KG1 (cell line): ENCODE data around the gene TPI1.
"Not testable (repeated sequence)": the region's sequence is repeated elsewhere in the genome, so short reads cannot be mapped to it uniquely, and the experiment has no call there.

Source experiments
- DNase-seq: peaks from one replicate; lab custom pipeline; 2025; lab: John Stamatoyannopoulos, UW

Gene TPI1

GRCh38 chr12:6869049-6870021, 2.0 kb downstream of the TPI1 start:
- peak; percentile 45 for DNase-seq

DNA sequence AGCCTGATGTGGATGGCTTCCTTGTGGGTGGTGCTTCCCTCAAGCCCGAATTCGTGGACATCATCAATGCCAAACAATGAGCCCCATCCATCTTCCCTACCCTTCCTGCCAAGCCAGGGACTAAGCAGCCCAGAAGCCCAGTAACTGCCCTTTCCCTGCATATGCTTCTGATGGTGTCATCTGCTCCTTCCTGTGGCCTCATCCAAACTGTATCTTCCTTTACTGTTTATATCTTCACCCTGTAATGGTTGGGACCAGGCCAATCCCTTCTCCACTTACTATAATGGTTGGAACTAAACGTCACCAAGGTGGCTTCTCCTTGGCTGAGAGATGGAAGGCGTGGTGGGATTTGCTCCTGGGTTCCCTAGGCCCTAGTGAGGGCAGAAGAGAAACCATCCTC, 3.0 kb downstream of the TPI1 start:
- not testable (repeated sequence) for DNase-seq

DNA sequence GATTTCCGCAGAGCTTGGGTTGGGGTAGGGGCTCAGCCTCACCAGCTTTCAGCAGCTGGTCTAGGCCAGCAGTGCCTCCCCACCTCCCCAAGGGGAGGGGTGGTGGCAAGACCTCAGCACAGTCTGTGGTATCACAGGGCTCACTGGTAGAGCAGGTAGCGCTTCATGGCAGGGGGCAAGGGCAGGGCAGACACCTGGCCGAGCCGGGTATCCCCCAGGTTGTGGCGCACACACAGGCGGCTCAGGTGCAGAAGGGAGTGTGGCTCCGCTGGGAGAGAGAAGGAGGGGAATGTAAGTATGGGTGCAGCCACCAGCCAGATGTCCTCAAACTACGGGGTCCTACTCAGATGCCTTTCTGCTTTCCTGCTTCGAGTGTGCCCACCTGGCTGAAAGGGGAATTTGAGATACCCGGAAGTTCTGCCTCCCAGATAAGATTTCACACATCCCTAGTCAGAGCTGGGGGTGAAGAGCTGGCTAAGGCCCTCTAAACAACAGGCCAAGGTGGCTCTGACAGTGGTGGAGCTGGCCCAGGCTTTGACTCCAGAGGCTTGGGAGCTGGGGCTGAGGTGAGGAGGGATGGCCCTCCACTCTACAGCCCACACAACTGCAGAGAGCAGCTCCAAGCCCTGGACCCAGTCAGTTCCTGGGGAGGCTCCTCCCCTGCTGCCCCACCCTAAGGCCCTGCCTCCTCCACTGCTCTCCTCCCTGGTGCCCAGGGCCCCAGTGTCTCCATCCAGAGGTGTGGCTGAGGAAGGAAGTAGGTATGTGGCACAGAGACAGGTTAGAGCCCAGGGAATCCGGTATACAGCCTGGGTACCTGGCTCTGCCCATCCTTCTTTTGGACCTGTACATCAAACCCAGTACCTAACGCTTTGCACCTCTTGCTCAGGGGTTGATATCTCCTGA, 4.0 kb downstream of the TPI1 start:
- DNase-seq: no peak

DNA sequence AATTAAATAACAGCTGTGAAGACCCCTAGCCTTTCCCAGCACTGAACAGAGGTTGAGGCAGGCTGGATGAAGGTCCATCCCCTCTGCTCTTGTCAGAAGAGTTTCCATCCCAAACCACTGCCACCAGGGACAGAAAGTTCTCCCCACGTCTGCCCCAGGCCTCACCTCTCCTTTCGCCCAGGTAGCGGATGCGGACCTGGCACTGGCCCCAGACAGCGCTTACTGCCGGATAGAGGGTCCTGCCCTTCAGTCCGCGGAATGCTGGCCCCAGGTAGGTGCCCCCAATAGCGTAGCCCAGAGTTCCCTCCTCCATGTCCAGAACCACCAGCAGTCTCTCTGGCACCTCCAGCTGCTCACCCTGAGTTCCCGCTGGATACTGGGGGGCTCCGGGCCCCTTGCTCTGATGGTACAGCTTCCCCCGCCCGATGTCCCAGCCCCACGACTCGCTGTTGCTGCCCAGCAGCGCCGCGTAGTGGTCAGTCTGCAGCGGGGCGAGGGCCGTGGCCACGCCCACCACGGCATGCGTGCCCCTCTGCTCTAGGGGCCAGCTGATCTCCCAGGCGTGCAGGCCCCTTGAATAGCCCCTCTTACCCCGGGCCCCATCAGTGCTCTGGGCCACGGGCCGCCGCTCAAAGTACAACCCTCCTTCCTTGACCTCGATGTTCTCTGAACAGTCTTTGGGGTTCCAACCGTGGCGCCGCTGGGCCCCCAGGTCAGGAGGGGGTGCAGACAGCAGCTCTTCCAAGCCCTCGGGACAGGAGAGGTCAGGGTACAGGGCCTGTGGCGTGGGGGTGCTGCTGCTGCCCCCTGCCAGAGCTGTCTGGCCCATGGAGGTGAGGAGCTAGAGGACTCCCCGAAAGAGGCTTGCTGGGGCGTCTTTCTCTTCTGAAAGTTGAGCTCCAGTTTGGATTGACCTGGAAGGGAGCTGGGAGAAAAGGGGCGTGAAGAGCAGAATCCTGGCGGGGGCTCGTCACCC, 5.0 kb downstream of the TPI1 start:
- DNase-seq: peak; percentile 49

GRCh38 chr12:6873094-6874014, 6.0 kb downstream of the TPI1 start, which contains the start of gene SPSB2:
TSS of gene SPSB2 (minus strand) at chr12:6873303. CDS start at chr12:6872901, 402 bp downstream.
- peak; percentile 93 for DNase-seq

DNA sequence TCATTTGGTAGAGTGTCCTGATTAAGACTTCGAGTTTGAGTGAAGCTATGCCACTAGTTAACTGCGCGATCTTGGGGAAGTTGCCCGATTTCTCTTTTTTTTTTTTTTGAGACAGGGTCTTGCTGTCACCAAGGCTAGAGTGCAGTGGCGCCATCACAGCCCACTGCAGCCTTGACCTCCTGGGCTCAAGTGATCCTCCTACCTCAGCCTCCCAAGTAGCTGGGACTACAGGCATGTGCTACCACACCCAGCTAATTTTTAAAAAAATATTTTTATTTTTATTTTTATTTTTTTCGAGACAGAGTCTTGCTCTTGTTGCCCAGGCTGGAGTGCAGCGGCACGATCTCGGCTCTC, 6.7 kb downstream of the TPI1 start:
- not testable (repeated sequence) for DNase-seq

GRCh38 chr12:6879824-6880223, 12.5 kb downstream of the TPI1 start:
- not testable (repeated sequence) for DNase-seq

- no peak for DNase-seq
These were observed 15.9 kb downstream of the TPI1 start for GRCh38 chr12:6883252-6883651.

DNA sequence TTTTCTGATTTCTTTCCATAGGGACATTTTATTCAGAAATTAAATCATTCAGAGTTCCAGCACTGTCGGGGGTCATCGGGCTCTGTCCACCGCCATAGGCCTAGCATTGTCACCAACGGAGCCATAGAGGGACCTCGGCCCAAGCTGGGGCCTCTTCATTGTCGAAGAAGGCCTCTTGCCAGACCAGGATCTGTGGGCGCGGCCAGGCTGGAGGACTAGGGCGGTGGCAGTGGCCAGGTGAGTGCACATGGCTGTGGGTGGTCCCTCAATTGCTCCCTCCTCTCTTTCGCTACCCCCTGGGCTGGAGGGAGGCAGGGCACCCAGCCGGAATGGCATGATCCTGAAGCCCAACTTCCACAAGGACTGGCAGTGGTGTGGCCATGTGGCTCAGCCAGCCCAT, 16.4 kb downstream of the TPI1 start:
- DNase-seq: no peak

- no peak for DNase-seq
These were observed 17.2 kb downstream of the TPI1 start for GRCh38 chr12:6884539-6884938.

DNA sequence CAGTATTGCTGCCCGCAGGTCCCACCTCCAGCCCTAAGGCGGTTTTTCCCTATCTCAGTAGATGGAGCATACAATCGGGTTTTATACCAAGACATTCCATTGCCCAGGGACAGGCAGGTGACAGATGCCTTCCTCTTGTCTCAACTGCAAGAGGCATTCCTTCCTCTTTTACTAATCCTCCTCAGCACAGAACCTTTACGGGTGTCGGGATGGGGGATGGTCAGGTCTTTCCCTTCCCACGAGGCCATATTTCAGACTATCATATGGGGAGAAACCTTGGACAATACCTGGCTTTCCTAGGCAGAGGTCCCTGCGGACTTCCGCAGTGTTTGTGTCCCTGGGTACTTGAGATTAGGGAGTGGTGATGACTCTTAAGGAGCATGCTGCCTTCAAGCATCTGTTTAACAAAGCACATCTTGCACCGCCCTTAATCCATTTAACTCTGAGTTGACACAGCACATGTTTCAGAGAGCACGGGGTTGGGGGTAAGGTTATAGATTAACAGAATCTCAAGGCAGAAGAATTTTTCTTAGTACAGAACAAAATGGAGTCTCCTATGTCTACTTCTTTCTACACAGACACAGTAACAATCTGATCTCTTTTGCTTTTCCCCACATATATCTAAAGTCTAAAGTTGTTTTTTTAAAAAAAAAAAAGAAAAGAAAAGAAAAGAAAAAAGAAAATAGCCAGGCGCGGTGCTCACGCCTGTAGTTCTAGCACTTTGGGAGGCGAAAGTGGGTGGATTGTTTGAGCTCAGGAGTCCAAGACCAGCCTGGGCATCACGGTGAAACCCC, 19.1 kb downstream of the TPI1 start:
- DNase-seq: not testable (repeated sequence)

GRCh38 chr12:6887460-6887859, 20.1 kb downstream of the TPI1 start:
- DNase-seq: no peak

GRCh38 chr12:6888360-6888759, 21.0 kb downstream of the TPI1 start:
- no peak for DNase-seq

GRCh38 chr12:6888794-6889193, 21.5 kb downstream of the TPI1 start:
- DNase-seq: not testable (repeated sequence)

DNA sequence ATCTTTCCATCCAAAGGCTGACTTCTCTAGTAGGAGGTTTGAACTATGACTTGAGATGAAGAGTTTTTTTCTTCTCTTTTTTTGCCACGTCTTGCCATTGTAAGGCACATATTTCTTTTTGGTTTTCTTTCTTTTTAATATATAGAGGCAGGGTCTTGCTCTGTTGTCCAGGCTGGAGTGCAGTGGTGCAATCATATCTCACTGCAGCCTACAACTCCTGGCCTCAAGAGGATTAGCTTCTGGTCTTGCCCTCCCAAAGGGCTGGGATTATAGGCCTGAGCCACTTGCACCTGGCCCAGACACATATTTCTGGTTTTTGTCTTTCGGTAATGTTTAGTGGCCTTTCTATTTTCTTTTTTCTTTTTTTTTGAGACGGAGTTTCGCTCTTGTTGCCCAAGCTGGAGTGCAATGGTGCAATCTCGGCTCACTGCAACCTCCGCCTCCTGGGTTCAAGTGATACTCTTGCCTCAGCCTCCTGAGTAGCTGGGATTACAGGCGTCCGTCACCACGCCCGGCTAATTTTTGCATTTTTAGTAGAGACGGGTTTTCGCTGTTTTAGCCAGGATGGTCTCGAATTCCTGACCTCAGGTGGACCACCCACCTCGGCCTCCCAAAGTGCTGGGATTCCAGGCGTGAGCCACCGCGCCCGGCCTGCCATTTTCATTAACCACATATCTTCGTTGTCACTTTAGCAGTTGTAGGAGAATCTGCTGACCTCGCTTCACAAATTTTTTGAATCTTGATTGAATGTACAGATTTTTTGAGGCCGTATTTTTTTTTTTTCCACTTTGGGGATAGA, 22.6 kb downstream of the TPI1 start:
- DNase-seq: not testable (repeated sequence)

- peak; percentile 93 for DNase-seq
These were observed 23.7 kb downstream of the TPI1 start for GRCh38 chr12:6890789-6891645.

DNA sequence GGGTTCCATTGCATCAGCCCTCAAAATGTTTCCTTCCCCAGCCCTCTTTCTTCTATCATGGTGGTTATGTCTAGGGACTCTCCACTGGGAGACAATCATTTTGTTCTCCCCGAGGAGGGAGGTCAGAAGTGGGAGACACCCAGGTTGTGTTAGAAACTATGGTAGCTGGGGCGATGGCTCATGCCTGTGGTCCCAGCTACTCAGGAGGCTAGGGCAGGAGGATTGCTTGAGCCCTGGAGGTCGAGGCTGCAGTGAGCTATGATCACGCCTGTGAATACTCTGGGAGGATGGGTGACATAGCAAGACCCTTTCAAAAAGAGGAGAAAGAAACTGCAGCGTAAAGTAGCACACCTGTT, 24.3 kb downstream of the TPI1 start:
- no peak for DNase-seq

- DNase-seq: not testable (repeated sequence)
These were observed 25.4 kb downstream of the TPI1 start for GRCh38 chr12:6892683-6893082.
